Activated CD4-positive, alpha-beta T cell treated with anti-CD3 and anti-CD28 coated beads, Interleukin-2, Interleukin-6, amounts not matched to agents 100 ng/mL and 50 ng/mL, durations not matched to agents 16 hours and 8 hours (primary cell): ENCODE measurements around the gene LIPC.
A peak's percentile ranks its signal among the peaks of the same experiment; 100 is the strongest.

Experiments
- DNase-seq: peaks from one replicate; pipeline ENCODE4 v3.0.0-alpha.2; 2020

LIPC gene

GRCh38 chr15:58438111-58438510 is 6.3 kb downstream of the LIPC start:
- no peak for DNase-seq

- peak; percentile 47 for DNase-seq
Observed at GRCh38 chr15:58438956-58439355, 7.2 kb downstream of the LIPC start.

GRCh38 chr15:58440158-58440910 is 8.5 kb downstream of the LIPC start:
- no peak for DNase-seq

- DNase-seq: no peak
Observed at GRCh38 chr15:58440922-58441321, 9.1 kb downstream of the LIPC start.

- DNase-seq: no peak
Observed at GRCh38 chr15:58441376-58442070, 9.7 kb downstream of the LIPC start.

- DNase-seq: no peak
Observed at GRCh38 chr15:58442122-58442521, 10.3 kb downstream of the LIPC start.

- no peak for DNase-seq
Observed at GRCh38 chr15:58443308-58443707, 11.5 kb downstream of the LIPC start.

GRCh38 chr15:58444056-58444455 is 12.3 kb downstream of the LIPC start:
- DNase-seq: no peak

- no peak for DNase-seq
Observed at GRCh38 chr15:58444658-58445332, 13.0 kb downstream of the LIPC start.

- DNase-seq: no peak
Observed at GRCh38 chr15:58445865-58446264, 14.1 kb downstream of the LIPC start.

GRCh38 chr15:58446521-58446920 is 14.7 kb downstream of the LIPC start:
- no peak for DNase-seq

- no peak for DNase-seq
Observed at GRCh38 chr15:58447271-58448010, 15.7 kb downstream of the LIPC start.

- DNase-seq: no peak
Observed at GRCh38 chr15:58448331-58448730, 16.5 kb downstream of the LIPC start.

- no peak for DNase-seq
Observed at GRCh38 chr15:58448906-58449305, 17.1 kb downstream of the LIPC start.

- DNase-seq: no peak
Observed at GRCh38 chr15:58451826-58452225, 20.0 kb downstream of the LIPC start.

- no peak for DNase-seq
Observed at GRCh38 chr15:58452775-58453174, 21.0 kb downstream of the LIPC start.

GRCh38 chr15:58453931-58454793 is 22.4 kb downstream of the LIPC start:
- DNase-seq: peak; percentile 34

GRCh38 chr15:58454950-58455401 is 23.2 kb downstream of the LIPC start:
- DNase-seq: no peak

- DNase-seq: peak; percentile 80
Observed at GRCh38 chr15:58457466-58457965, 25.7 kb downstream of the LIPC start.

GRCh38 chr15:58458076-58458475 is 26.3 kb downstream of the LIPC start:
- no peak for DNase-seq

GRCh38 chr15:58459045-58459444 is 27.3 kb downstream of the LIPC start:
- no peak for DNase-seq

GRCh38 chr15:58459560-58459959 is 27.8 kb downstream of the LIPC start:
- DNase-seq: no peak
